ENCODE measurements around the gene SUN5.

DNA sequence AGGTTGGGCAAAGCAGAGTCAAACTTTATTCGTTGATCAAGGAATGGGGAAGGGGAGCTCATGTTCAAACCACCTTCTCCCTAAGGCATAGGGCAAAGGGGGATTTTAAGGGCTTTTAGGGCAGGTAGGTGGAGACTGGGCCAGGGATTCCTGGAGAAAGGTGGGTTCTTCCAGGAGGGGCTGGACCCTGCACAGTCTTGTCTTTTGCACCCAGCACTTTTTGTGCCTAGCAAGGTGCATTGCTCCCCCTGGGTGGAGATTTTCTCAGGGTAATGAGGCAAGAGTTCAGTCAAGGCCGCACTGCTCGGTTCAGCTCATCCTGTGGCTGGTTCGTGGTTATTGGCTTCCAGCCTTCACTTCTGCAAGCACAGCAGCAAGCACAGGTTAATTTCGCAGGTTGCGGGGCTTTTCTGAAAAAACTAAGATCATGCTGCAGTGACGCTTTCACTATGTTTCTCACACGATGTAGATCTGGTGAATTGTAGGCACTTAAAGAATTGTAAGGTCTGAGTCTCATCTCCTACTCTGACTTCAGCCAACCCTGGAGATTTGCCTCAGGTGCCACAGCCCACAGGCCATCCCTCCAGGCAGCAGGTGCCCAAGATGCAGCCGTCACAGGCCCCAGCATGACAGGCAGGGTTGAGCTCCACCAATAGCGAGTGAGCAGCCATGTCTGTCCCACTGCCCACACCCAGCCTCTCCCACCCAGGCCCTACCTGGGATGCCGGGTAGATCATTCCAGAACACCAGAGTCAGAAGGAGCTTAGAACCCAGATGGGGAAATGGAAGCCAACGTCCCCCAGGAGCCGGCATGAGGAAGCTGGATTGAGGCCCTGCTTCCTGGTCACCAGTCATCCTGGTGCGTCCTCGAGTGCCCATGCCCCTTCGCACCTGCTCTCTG, 37.1 kb downstream of the SUN5 start:
- TF ChIP-seq, protein P1, sequence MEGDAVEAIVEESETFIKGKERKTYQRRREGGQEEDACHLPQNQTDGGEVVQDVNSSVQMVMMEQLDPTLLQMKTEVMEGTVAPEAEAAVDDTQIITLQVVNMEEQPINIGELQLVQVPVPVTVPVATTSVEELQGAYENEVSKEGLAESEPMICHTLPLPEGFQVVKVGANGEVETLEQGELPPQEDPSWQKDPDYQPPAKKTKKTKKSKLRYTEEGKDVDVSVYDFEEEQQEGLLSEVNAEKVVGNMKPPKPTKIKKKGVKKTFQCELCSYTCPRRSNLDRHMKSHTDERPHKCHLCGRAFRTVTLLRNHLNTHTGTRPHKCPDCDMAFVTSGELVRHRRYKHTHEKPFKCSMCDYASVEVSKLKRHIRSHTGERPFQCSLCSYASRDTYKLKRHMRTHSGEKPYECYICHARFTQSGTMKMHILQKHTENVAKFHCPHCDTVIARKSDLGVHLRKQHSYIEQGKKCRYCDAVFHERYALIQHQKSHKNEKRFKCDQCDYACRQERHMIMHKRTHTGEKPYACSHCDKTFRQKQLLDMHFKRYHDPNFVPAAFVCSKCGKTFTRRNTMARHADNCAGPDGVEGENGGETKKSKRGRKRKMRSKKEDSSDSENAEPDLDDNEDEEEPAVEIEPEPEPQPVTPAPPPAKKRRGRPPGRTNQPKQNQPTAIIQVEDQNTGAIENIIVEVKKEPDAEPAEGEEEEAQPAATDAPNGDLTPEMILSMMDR (conservative IDR thresholded peaks at IDR 0.05; ENCODE audit: low read depth, low read length) = no peak
- TF ChIP-seq EZH2phosphoT487 (IDR thresholded peaks at IDR 0.05; ENCODE audit: borderline replicate concordance, low read length) (no peak), EZH2 (IDR thresholded peaks at IDR 0.05; ENCODE audit: low read length, unreplicated experiment) (no peak)
